Measurements from ENCODE around the gene EIF4E1B.

DNA sequence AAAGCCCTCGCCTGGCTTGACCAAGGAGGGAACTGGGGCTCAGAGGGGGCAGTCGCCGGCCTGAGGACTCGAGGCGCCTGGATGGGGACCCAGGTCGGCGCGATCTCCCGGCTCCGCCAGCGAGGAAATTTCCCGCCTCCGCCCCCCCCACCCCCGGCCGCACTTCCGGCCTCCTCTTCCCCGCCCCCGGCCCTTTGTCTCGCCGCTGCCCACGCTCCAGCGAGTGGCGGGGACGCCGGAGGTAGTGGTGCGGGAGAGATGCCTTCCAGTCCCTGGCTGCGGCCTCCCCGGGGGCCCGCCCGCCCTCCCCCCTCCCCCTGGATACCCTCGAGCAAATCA, 20.1 kb upstream of the EIF4E1B start:
- TF ChIP-seq, protein P1, sequence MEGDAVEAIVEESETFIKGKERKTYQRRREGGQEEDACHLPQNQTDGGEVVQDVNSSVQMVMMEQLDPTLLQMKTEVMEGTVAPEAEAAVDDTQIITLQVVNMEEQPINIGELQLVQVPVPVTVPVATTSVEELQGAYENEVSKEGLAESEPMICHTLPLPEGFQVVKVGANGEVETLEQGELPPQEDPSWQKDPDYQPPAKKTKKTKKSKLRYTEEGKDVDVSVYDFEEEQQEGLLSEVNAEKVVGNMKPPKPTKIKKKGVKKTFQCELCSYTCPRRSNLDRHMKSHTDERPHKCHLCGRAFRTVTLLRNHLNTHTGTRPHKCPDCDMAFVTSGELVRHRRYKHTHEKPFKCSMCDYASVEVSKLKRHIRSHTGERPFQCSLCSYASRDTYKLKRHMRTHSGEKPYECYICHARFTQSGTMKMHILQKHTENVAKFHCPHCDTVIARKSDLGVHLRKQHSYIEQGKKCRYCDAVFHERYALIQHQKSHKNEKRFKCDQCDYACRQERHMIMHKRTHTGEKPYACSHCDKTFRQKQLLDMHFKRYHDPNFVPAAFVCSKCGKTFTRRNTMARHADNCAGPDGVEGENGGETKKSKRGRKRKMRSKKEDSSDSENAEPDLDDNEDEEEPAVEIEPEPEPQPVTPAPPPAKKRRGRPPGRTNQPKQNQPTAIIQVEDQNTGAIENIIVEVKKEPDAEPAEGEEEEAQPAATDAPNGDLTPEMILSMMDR (conservative IDR thresholded peaks at IDR 0.05; ENCODE audit: low read depth in 2 of 2), result no peak
- TF ChIP-seq, protein P2, sequence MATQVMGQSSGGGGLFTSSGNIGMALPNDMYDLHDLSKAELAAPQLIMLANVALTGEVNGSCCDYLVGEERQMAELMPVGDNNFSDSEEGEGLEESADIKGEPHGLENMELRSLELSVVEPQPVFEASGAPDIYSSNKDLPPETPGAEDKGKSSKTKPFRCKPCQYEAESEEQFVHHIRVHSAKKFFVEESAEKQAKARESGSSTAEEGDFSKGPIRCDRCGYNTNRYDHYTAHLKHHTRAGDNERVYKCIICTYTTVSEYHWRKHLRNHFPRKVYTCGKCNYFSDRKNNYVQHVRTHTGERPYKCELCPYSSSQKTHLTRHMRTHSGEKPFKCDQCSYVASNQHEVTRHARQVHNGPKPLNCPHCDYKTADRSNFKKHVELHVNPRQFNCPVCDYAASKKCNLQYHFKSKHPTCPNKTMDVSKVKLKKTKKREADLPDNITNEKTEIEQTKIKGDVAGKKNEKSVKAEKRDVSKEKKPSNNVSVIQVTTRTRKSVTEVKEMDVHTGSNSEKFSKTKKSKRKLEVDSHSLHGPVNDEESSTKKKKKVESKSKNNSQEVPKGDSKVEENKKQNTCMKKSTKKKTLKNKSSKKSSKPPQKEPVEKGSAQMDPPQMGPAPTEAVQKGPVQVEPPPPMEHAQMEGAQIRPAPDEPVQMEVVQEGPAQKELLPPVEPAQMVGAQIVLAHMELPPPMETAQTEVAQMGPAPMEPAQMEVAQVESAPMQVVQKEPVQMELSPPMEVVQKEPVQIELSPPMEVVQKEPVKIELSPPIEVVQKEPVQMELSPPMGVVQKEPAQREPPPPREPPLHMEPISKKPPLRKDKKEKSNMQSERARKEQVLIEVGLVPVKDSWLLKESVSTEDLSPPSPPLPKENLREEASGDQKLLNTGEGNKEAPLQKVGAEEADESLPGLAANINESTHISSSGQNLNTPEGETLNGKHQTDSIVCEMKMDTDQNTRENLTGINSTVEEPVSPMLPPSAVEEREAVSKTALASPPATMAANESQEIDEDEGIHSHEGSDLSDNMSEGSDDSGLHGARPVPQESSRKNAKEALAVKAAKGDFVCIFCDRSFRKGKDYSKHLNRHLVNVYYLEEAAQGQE (IDR thresholded peaks at IDR 0.05; ENCODE audit: unreplicated experiment), result no peak
- no peak for TF ChIP-seq EZH2 (IDR thresholded peaks at IDR 0.05; ENCODE audit: low read depth, unreplicated experiment)
- no peak for TF ChIP-seq POLR2AphosphoS5 (IDR thresholded peaks at IDR 0.05; ENCODE audit: low read depth)
- TF ChIP-seq EZH2phosphoT487 (IDR thresholded peaks at IDR 0.05; ENCODE audit: unreplicated experiment), result no peak
- TF ChIP-seq JUNB (IDR thresholded peaks at IDR 0.05; ENCODE audit: unreplicated experiment), result no peak
- no peak for TF ChIP-seq ZNF331 (CRISPR knock-in tag; IDR thresholded peaks at IDR 0.05; ENCODE audit: low read depth)
